Muscle layer of colon (tissue), 2 donors: ENCODE results near the gene REXO2.
A peak's percentile ranks its signal among the peaks of the same experiment; 100 is the strongest.

Source experiments
- H3K27ac ChIP-seq: one replicate; pipeline ENCODE4 v1.7.0; 2013; ENCODE audit warnings: low read depth, mild to moderate bottlenecking, low read length, moderate library complexity
- H3K27me3 ChIP-seq, 2 donors: one replicate each; pipeline ENCODE4 v1.7.0; 2013; ENCODE audit warnings: low read length in 2 of 2, mild to moderate bottlenecking in 2 of 2; ENCODE audit not compliant: insufficient read depth in 2 of 2, control insufficient read depth in 1 of 2
- H3K36me3 ChIP-seq: one replicate; pipeline ENCODE4 v1.7.0; 2013; ENCODE audit warnings: mild to moderate bottlenecking, low read length; ENCODE audit not compliant: insufficient read depth
- H3K4me1 ChIP-seq: one replicate; pipeline ENCODE4 v1.7.0; 2013; ENCODE audit warnings: mild to moderate bottlenecking, low read length; ENCODE audit not compliant: insufficient read depth
- H3K4me3 ChIP-seq, 2 donors: one replicate each; pipeline ENCODE4 v1.7.0; 2013; ENCODE audit warnings: low read length in 2 of 2, low read depth in 1 of 2, mild to moderate bottlenecking in 1 of 2, moderate library complexity in 1 of 2
- H3K9ac ChIP-seq: one replicate; pipeline ENCODE4 v1.7.0; 2013; ENCODE audit warnings: low read length
- H3K9me3 ChIP-seq: one replicate; pipeline ENCODE4 v1.7.0; 2013; ENCODE audit warnings: mild to moderate bottlenecking, low read length
- donor health status: abdominal sarcoma.
- donor health status: Adenocarcinoma of cecum.

REXO2 gene

DNA sequence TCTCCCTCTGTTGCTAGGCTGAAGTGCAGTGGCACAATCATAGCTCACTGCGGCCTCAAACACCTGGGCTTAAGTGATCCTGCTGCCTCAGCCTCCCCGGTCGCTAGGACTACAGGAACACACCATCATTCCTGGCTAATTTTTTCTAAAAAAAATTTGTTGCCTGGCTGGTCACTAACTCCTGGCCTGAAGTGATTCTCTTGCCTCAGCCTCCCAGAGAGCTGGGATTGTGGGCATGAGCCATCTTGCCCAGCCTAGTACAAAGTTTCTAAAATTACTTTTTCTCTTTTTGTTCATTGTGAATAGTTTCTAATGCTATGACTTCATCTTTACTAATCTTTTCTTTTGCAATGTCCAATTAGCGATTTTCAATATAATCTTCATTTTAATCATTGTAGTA is 26.3 kb upstream of the REXO2 start:
- no peak overlapping the region for H3K9ac ChIP-seq
- no peaks in the 10 kb centered on the region for H3K27me3 ChIP-seq
- no peak overlapping the region for H3K4me3 ChIP-seq
- H3K4me1 ChIP-seq = no peaks in the 10 kb centered on the region
- no peaks in the 10 kb centered on the region for H3K9me3 ChIP-seq
- no peak overlapping the region for H3K27ac ChIP-seq
- H3K36me3 ChIP-seq = peaks cover 4% of the 10 kb centered on the region

DNA sequence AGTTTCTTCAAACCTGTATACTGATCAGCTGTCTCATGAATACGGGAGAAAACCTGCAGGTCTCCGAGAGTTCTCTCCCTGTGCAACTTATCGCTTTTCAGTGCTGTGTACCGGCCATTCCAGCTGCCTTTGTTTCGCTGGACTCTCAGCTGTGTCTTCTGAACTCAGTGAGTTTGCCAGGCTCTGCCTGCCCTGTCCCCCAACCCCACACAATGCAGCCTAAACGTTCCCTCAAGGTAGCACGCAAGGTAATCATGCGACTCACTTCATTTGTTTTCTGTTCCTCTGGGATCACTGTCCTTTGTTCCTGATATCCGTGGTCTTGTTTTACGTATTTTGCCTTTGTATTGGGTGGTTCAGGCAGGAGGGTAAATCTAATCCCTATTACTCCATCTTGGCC is 25.3 kb upstream of the REXO2 start:
- Histone ChIP-seq H3K36me3 (peaks cover 4% of the 10 kb centered on the region), H3K4me1 (no peaks in the 10 kb centered on the region), H3K9ac (no peak overlapping the region), H3K27me3 (no peaks in the 10 kb centered on the region), H3K27ac (no peak overlapping the region), H3K9me3 (no peaks in the 10 kb centered on the region), H3K4me3 (no peak overlapping the region)

DNA sequence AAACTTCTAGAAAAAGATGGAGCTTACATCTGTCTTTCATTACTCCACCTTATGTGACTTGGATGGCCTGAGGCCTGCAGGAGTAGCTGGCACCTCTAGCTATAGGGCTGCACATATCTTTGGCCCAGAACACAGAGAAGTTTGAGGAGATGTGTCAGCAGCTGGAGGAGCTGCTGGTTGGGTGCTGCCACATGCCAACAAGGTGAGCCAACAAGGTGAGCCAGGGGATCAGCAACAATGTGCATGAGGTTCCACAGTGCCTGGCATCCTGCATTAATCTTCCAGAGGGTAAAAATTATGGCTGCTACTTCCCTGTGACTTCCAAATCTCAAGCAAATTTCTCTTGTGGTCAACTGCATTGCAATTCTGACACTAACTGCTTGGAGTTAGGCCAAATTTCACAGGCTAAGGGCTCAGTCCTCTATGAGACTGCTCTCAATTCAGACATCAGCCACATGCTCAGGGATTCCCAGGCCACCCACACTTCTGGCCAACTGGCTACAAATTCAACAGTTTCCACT is 22.8 kb upstream of the REXO2 start:
- Histone ChIP-seq H3K4me1 (no peaks in the 10 kb centered on the region), H3K9ac (no peak overlapping the region), H3K4me3 (no peak overlapping the region), H3K9me3 (no peaks in the 10 kb centered on the region), H3K36me3 (no peaks in the 10 kb centered on the region), H3K27ac (no peak overlapping the region), H3K27me3 (no peaks in the 10 kb centered on the region)

DNA sequence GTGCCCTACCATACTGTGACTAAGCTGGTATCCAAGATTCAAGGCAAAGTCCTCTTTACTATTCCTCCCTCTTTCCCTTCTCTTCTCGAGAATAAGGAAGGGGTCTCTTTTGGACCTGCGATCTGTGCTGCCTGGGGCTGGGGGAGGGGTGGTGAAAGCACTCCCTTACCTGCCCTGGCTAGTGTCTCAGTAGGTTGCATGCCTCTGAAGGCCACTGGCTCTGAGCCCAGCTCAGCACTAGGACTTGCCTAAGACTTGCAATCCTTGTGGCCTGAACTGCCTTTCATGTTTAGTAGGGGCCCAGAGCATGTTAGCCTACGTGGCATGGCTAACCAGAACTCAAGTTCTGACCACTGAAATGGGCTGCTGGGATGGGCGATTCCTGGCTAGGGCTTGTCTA is 13.0 kb upstream of the REXO2 start:
- Histone ChIP-seq H3K4me1 (no peaks in the 10 kb centered on the region), H3K36me3 (no peaks in the 10 kb centered on the region), H3K9me3 (no peaks in the 10 kb centered on the region), H3K4me3 (no peak overlapping the region), H3K27me3 (no peaks in the 10 kb centered on the region), H3K9ac (no peak overlapping the region), H3K27ac (no peak overlapping the region)

DNA sequence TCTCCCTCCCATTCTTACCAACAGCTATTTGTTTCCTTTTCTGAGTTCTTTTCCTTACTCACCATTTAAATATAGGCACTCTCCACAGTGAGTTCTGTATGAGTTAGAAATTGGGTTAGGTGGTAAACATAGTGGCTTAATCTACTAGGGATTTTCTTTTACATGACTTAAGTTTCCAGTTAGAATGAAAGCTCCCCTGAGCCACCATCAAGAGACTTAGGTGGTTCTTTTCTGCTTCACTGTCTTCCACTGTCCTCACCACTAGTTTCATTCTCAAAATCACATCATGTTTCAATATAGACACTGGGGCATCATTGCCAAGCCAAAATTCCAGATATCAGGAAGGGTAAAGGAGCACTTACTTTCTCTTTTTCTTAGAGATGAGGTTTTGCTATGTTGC is 9.0 kb upstream of the REXO2 start:
- H3K27ac ChIP-seq = no peak overlapping the region
- no peak overlapping the region for H3K9ac ChIP-seq
- H3K4me3 ChIP-seq = no peak overlapping the region
- H3K9me3 ChIP-seq = no peaks in the 10 kb centered on the region
- H3K36me3 ChIP-seq = no peaks in the 10 kb centered on the region
- H3K4me1 ChIP-seq = no peaks in the 10 kb centered on the region
- no peaks in the 10 kb centered on the region for H3K27me3 ChIP-seq

DNA sequence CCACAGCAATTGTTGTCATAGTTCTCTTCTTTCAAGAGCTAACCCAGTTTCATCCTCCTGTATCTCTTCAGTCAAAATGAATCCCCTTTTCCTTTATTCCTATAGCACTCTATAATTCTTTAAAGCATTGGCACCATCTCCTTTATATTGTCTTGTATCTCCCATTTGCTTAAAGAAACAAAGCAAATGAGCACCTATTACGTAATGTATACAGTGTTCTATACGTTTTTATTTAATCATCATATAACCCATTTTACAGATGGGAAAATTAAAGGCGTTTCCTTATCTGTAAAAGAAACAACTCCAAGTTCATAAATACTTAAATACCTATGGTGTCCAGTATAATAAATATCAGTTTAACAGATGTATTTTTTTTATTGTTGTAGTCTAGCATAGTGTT is 6.4 kb upstream of the REXO2 start:
- Histone ChIP-seq H3K4me1 (no peaks in the 10 kb centered on the region), H3K4me3 (no peak overlapping the region), H3K27ac (no peak overlapping the region), H3K36me3 (no peaks in the 10 kb centered on the region), H3K9ac (no peak overlapping the region), H3K27me3 (no peaks in the 10 kb centered on the region), H3K9me3 (no peaks in the 10 kb centered on the region)

DNA sequence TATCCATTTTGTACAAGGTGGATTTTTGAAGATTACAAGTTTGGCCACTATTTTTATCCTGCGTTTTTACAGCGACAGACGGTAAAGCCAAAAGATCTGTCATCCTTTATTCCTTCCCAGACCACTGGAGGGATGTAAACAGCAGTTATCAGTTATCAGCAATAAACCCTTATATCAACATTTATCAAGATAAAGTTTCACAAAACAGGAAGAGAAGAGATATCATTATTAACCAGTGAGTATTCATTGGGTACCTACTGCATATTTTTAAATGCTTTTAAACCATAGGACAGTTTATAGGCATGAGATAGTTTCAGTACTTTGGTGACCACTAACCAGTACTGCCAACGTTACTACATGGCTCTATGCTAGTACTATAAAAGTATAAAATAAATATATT is 5.9 kb upstream of the REXO2 start:
- H3K9ac ChIP-seq = no peak overlapping the region
- H3K4me1 ChIP-seq = peaks cover 1% of the 10 kb centered on the region
- no peak overlapping the region for H3K4me3 ChIP-seq
- H3K9me3 ChIP-seq = no peaks in the 10 kb centered on the region
- no peaks in the 10 kb centered on the region for H3K36me3 ChIP-seq
- no peaks in the 10 kb centered on the region for H3K27me3 ChIP-seq
- H3K27ac ChIP-seq = no peak overlapping the region

DNA sequence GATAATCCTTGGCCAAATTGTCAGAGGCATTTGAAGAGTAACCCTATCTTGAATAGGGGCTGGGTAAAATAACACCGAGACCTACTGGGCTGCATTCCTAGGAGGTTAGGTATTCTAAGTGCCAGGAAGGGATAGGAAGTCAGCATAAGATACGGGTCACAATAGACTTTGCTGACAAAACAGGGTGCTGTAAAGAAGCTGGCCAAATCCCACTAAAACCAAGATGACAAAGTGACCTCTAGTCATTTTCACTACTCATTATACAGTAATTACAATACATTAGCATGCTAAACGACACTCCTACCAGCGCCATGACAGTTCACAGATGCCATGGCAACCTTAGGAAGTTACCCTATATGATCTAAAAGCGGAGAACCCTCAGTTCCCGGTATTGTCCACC is 964 bp upstream of the REXO2 start:
- H3K27me3 ChIP-seq = no peaks in the 10 kb centered on the region
- H3K4me1 ChIP-seq = peaks cover 18% of the 10 kb centered on the region
- no peak overlapping the region for H3K9ac ChIP-seq
- H3K4me3 ChIP-seq = peak overlapping the region in 1 of 2 donors; percentile 88
- H3K36me3 ChIP-seq = no peaks in the 10 kb centered on the region
- no peak overlapping the region for H3K27ac ChIP-seq
- no peaks in the 10 kb centered on the region for H3K9me3 ChIP-seq

DNA sequence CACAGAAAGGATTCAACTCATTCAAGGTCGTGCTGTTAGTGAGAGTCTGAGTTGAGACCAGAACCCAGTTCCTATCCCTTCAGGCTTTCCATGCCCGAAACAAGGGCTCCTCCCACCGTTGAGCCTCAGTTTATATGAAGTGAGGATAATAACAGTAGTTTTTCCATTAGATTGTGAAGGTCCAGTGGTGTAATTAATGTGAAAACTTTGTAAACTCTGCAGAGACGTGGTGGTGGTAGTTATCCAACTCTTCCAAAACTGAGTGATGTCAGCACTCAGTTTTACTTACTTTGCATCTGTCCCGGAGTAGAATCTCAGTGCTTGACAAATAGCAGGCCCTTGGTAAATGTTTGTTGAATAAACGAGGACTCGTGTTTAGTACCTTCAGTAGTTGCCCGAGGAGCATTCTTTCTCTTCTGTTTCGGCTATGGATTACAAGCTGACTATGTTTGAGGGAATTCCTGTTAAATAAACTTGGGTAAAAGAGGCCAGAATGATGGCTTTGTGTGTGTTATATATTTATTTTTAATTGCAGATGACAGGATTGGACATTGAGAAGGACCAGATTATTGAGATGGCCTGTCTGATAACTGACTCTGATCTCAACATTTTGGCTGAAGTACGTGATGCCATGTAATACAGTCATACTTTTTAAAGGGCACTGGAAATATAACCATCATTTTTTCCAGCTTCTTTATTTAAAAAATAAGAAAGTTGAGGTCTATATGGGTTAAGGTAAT is 1.0 kb downstream of the REXO2 start:
- peak overlapping the region; percentile 88 to 95 for H3K4me3 ChIP-seq
- H3K4me1 ChIP-seq = peaks cover 18% of the 10 kb centered on the region
- H3K27me3 ChIP-seq = no peaks in the 10 kb centered on the region
- H3K9me3 ChIP-seq = no peaks in the 10 kb centered on the region
- peak overlapping the region; percentile 71 for H3K9ac ChIP-seq
- H3K36me3 ChIP-seq = peaks cover 6% of the 10 kb centered on the region
- peak overlapping the region; percentile 86 for H3K27ac ChIP-seq

DNA sequence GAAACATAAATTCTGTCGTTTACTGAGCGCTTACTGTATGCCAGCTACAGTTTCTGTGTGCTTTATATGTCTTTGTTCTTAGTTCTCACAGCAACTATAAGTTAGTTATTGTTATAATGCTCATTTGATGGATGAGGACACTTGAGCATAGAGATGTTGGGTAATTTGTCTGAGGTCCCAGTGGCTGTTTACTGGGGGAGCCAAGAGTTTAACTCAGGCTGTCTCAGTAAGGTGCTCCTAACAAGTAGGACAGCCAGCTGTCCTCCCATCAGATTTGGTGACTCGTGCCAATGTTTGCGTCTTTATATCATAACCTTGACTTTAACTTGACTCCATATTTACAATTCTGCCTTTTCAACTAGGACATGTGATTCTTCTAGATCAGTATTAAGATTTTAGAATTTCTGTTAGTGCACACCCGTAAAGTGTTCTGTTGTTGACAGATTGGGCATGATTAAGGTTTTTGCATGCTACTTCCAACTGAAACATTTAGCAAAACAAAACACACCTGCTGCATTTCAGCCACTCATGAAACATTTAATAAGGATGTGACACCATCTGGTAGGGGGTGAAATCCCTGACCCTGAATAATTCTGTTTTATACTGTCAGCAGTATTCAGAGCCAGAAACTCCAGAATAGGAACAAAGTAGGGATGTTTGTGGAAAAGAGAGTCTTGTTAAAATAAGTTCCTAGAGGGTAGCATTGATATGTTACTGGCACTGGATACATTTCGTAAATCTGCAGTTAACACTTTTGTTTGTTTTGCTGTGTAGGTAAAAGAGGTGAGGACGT is 1.9 kb downstream of the REXO2 start:
- Histone ChIP-seq H3K36me3 (peaks cover 11% of the 10 kb centered on the region), H3K4me3 (peak overlapping the region in 1 of 2 donors; percentile 88), H3K9me3 (no peaks in the 10 kb centered on the region), H3K27ac (peak overlapping the region; percentile 64), H3K27me3 (no peaks in the 10 kb centered on the region), H3K9ac (no peak overlapping the region), H3K4me1 (peaks cover 18% of the 10 kb centered on the region)

DNA sequence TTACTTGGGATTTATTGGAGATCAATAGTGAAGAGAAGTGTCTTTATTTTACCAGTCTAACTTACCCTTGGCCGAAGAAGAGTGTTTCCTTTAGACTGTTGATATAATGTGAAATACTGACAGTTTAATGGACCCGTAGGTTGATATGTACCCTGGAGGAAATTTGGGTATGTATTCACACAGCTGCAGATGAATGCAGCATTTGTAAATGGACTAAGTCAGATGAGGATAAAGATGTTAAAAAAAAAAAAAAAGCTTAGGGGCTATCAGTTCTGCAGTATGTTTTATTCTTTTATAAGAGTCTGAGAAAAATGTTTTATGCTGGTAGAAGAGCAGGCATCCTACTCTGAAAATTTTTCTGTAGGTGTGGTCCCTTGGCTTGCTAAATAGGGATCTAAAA is 2.7 kb downstream of the REXO2 start:
- H3K9ac ChIP-seq = no peak overlapping the region
- no peak overlapping the region for H3K4me3 ChIP-seq
- H3K27ac ChIP-seq = peak overlapping the region; percentile 64
- no peaks in the 10 kb centered on the region for H3K27me3 ChIP-seq
- peaks cover 16% of the 10 kb centered on the region for H3K36me3 ChIP-seq
- H3K9me3 ChIP-seq = no peaks in the 10 kb centered on the region
- peaks cover 18% of the 10 kb centered on the region for H3K4me1 ChIP-seq
